ENCODE measurements around the gene FBXW8.

FBXW8 gene

GRCh38 chr12:117018276-117018675 lies 107.5 kb downstream of the FBXW8 start:
- DNase-seq (ENCODE audit: insufficient read length, low spot score): no peak
- no peak for FAIRE-seq

DNA sequence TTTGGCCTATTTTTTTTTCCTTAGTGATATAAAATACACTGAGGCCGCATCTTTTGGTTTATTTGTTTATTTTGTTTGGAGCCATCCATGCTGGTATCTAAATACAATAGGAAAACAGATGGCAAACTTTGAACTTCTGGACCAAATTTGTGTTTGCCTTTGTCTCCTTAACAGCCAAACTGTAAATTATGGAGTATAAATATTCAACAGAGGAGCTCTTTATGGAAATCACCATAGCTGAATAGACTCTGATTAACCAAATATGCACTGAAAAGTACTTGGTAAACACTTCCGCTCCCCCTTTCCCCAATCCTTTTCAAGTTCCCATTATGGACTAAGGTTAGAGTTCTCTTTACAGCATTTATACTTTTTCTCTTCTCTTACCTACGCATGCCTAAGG lies 107.9 kb downstream of the FBXW8 start:
- no peak for FAIRE-seq

DNA sequence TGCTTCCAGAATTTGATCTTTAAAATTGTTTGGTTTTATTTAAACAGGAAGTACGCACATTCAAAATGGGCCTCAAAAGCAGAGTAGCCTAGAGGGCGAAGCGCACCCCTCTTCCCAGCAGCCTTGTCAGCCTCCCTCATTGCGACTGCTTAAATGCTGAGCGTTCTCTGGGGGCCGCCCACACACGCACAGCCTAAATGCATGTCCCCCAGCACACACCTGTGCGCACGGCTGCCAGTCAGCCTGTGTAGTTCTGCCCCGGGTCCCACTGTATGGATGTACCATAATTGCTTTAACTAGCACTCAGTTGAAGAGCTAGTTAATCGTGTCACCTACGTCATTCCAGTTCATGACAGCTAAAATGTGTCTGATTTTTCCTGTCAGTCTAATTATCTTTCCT lies 109.1 kb downstream of the FBXW8 start:
- FAIRE-seq (no peak), DNase-seq (ENCODE audit: insufficient read length, low spot score) (no peak)

More for the DNA sequence above, 107.9 kb downstream of the FBXW8 start:
- DNase-seq (ENCODE audit: insufficient read length, low spot score): no peak

- DNase-seq (ENCODE audit: insufficient read length, low spot score) (no peak), FAIRE-seq (no peak)
Observed at GRCh38 chr12:117020536-117021220, 109.9 kb downstream of the FBXW8 start.

DNA sequence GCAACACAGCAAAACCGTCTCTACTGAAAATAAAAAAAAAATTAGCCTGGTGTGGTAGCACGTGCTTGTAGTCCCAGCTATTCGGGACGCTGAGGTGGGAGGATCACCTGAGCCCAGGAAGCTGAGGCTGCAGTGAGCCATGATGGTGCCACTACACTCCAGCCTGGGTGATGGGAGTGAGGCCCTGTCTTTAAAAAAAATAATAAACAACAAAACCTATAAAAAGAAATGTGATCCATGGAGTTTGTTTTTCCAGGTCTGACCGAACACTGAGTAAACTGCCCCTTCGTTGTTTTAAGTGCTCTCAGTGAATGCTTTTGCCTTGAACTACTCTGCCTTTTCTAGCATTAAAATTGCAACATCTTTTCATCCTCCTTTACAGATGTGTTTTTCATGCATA lies 111.7 kb downstream of the FBXW8 start:
- DNase-seq (ENCODE audit: insufficient read length, low spot score) (no peak), FAIRE-seq (no peak)

GRCh38 chr12:117023998-117024960 lies 113.5 kb downstream of the FBXW8 start:
- FAIRE-seq (no peak), DNase-seq (ENCODE audit: insufficient read length, low spot score) (no peak)

- FAIRE-seq (no peak), DNase-seq (ENCODE audit: insufficient read length, low spot score) (no peak)
Observed at GRCh38 chr12:117024961-117025480, 114.3 kb downstream of the FBXW8 start.

GRCh38 chr12:117025481-117026151 lies 114.9 kb downstream of the FBXW8 start:
- FAIRE-seq (peak; percentile 90), DNase-seq (ENCODE audit: insufficient read length, low spot score) (peak; percentile 76)

GRCh38 chr12:117026343-117026742 lies 115.6 kb downstream of the FBXW8 start:
- no peak for FAIRE-seq

GRCh38 chr12:117026921-117027250 lies 116.1 kb downstream of the FBXW8 start:
- no peak for FAIRE-seq
- DNase-seq (ENCODE audit: insufficient read length, low spot score): no peak

More at GRCh38 chr12:117026343-117026742, 115.6 kb downstream of the FBXW8 start:
- DNase-seq (ENCODE audit: insufficient read length, low spot score): no peak

DNA sequence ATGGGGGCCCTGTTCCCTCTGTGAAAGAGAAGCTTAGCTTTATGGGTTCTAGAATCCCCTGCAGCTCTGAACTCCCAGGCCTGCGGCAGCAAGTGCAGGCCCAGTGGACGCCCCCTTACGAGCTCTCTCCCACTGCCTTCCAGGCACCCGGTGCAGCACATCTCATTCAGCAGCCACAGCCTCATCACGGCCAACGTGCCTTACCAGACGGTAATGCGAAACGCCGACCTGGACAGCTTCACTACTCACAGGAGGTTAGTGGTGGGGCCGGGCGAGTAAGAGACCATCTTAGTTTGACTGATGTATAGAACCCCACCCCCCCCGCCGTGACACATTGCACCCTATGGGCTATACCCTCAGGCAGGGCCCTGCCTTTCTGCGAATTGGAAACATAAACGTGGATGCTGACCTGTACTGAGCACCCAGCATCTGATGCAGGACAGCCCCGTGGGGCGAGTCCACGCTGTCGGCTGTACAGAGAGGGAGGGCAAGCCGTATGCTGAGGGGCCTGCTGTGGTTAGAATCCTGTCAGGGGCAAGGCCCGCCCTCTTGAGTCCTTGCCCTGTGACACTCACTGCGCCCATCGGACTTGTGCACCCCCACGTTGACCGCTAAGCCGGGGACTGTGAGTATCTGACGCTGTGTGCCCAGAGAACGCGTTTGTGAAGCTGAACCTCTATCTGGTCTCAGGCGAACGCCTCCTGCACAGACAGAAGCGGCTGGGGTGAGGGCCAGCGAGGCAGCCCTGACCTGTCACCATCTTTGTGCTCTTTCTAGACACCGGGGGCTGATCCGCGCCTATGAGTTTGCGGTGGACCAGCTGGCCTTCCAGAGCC lies 116.7 kb downstream of the FBXW8 start:
- FAIRE-seq (no peak), DNase-seq (ENCODE audit: insufficient read length, low spot score) (no peak)

DNA sequence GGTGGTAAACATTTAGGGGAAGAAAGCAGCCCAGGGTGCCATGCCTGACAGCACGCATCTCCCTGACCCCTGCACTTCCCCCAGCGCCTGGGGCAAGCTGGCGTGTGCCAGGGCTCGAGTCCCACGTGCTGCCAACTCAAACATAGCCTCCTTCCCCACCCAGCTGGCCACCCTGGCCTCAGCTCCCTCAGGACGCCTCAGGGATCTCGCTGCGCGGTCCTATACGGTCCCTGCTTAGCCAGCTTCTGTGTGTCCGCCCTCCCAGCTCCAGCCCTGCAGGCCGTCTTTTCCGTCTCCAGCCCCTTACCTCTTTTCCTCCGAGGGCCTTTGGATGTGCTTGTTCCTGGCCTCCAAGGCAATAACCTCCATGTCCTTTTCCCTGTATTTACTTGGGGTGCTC lies 117.5 kb downstream of the FBXW8 start:
- no peak for DNase-seq (ENCODE audit: insufficient read length, low spot score)
- FAIRE-seq: no peak

- DNase-seq (ENCODE audit: insufficient read length, low spot score): no peak
- FAIRE-seq: no peak
Observed at GRCh38 chr12:117030187-117030900, 119.6 kb downstream of the FBXW8 start.

DNA sequence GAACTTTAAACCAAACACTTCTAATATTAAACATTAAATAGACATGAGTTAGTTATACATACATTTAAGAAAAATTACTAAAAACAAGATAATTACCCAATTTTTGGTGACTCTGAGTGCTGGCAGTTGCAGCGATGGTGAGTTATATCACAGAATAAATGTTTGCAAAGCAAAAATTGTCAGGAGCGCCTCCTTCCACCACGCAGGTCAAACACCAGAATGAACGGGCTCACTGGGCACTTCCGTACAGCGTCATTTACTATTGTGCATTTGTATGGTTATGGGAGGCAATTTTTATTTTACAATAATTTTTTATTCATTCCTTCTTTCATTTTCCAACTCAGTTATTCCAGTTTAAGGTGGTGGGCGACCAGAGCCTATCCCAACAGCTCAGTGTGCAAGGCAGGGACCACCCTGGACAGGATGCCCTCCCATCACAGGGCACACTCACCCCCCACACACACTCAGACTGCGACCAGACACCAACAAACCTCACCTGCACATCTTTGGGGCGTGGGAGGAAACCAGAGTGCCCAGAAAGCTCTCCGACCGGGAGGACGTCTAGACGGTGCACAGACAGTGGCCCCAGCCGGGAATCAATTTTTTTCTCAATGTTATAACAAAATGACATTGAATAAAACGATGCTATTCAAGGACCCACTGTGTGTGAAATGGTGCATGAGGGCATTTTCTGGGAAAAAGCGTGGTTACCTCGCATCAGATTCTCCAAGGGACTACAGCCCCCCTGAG lies 121.3 kb downstream of the FBXW8 start:
- FAIRE-seq: no peak
- DNase-seq (ENCODE audit: insufficient read length, low spot score): no peak

- FAIRE-seq (no peak), DNase-seq (ENCODE audit: insufficient read length, low spot score) (no peak)
Observed at GRCh38 chr12:117032593-117033381, 122.0 kb downstream of the FBXW8 start.

DNA sequence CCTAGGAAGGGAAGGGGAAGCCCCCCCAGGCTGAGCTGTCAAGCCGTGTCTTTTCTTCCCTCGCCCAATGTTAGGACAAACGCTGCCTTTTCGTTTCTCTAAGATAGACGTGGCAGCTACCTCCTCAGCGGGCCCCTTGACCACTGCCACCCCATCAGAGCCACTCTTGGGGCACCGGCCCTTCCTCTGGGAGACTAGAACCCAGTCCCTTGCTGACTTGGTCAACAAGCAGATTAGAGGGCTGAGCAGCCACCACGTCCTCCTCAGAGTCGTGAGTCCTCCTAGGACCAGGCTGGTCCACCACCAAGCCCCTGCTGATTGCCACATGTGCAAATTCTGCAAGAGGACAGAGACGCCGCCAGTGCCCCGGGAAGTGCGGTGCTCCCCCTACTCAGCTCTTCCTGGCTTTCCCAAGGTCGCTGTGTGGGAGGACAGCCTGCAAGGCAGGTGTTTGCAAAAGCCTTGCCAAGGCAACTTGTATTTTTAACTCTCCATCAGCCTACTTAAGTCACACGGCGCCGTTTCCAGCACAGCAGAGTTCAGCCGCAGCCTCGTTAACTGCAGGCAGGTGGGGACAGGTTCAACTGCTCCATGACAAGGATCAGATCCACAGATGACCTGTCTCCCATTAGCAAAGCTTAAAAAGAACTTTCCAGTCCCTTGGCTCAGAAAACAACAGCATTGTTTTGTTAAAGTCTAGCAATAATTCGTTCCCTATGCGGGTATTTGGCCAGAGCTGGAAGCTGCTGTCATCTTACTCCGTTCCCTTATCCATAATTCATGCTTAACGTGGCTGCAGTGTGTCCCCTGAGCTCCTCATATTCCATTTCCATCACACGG lies 122.9 kb downstream of the FBXW8 start:
- no peak for DNase-seq (ENCODE audit: insufficient read length, low spot score)
- no peak for FAIRE-seq

GRCh38 chr12:117034249-117034648 lies 123.5 kb downstream of the FBXW8 start:
- FAIRE-seq (no peak), DNase-seq (ENCODE audit: insufficient read length, low spot score) (no peak)

Data from HTR-8/SVneo (cell line).